Measurements from ENCODE around the gene LRRC7.

DNA sequence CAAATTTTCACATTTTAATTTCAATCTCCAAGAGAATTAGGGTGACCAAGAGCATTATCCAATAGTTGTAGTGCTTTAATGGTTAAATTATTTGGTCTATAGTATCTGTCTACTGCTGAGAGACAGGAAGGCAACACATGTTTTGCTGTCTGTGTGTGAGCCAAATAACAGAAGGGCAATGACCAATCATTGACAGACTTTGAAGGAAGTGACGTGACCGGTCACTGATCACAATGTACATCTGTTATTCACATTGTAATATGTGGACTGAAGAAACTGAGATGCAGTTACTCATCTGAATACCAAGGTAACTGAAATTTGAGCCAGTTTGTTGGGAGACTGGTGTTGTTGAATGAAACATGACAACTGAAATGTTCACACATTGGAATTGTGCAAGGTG, 440.9 kb downstream of the LRRC7 start:
- TF ChIP-seq, protein P1, sequence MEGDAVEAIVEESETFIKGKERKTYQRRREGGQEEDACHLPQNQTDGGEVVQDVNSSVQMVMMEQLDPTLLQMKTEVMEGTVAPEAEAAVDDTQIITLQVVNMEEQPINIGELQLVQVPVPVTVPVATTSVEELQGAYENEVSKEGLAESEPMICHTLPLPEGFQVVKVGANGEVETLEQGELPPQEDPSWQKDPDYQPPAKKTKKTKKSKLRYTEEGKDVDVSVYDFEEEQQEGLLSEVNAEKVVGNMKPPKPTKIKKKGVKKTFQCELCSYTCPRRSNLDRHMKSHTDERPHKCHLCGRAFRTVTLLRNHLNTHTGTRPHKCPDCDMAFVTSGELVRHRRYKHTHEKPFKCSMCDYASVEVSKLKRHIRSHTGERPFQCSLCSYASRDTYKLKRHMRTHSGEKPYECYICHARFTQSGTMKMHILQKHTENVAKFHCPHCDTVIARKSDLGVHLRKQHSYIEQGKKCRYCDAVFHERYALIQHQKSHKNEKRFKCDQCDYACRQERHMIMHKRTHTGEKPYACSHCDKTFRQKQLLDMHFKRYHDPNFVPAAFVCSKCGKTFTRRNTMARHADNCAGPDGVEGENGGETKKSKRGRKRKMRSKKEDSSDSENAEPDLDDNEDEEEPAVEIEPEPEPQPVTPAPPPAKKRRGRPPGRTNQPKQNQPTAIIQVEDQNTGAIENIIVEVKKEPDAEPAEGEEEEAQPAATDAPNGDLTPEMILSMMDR (IDR thresholded peaks at IDR 0.05): no peak
- TF ChIP-seq POLR2A (IDR thresholded peaks at IDR 0.05): no peak

Data from prostate gland (tissue), 2 donors.